Stimulated activated CD8-positive, alpha-beta memory T cell treated with anti-CD3 and anti-CD28 coated beads, Interleukin-12 subunit alpha, Interleukin-12 subunit beta, amount 100 ng/mL, for 1 hour (primary cell): ENCODE measurements around the gene MTURN.
A peak's percentile ranks its signal among the peaks of the same experiment; 100 is the strongest.
"Not testable (repeated sequence)": the region's sequence is repeated elsewhere in the genome, so short reads cannot be mapped to it uniquely, and the experiment has no call there.

ENCODE experiments used
- DNase-seq: peaks from one replicate; pipeline ENCODE4 v3.0.0-alpha.2; 2020; ENCODE audit warnings: low read depth

The MTURN gene

DNA sequence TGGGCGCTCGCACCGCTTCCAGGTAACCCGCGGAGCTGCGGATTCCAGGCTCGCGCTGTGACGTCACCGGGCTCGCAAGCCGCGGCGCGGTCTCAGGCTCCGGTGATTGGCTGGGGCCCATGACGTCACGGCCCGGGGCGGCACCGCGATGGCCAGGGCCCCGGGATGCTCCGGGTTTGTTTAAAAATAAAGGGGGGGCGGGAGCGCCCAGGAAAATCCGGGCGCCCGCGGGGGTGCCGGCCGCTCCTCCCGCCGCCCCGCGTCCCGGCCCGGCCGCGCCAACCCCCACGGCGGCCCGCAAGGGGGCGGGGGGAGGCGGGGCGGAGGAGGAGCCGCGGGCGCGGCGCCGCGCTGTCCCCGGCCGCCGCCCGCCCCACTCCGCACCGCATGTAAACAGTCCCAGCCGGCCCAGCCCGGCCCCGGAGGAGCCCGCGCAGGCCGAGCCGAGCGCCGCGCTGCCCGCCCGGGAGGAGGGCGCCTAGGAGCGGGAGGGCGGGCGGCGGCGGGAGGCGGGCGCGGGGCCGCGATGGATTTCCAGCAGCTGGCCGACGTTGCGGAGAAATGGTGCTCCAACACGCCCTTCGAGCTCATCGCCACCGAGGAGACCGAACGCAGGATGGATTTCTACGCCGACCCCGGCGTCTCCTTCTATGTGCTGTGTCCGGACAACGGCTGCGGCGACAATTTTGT lies at the start of gene MTURN:
Gene MTURN, plus strand, starts transcription at position 376 of the 690 bp plus-strand sequence. Its CDS starts 151 bp downstream, at position 527.
- DNase-seq: peak; percentile 74

DNA sequence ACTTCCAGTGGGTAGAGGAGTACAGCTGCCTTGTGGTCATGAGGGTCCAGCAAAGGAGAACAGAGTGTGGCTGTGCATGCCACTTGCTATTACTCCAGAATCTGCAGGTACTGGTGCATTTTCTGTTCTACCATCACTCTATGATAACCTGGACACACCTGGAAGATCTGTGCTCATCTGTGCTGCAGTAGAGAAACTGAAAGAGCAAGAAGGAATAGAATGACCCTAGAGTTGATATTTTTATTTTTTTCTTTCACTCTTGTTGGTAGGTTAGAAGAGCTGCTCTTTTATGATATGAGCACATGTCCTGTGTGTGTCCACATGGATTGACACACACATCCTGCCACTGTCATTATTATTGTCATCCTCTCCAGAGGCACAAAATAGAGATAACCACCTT lies 48.3 kb upstream of the MTURN start:
- DNase-seq: no peak

DNA sequence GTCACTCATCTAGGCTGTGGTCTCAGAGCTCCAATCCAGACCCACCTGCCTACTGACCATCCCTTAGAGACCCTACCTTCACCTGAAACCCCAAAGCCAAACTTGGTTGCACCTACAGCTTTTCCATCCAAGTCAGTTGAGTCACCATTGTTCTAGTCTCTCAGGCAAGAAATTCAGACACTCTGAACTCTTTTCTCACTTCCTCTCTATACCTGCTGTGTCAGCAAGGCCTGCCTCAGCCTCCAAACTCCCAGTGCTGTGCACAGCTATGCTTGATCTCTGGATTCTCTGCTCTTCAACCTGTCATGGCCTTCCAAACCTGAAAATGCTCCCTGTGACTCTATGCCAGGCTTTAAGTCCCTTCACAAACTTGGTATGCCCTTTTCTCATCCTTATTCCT lies 47.4 kb upstream of the MTURN start:
- no peak for DNase-seq

DNA sequence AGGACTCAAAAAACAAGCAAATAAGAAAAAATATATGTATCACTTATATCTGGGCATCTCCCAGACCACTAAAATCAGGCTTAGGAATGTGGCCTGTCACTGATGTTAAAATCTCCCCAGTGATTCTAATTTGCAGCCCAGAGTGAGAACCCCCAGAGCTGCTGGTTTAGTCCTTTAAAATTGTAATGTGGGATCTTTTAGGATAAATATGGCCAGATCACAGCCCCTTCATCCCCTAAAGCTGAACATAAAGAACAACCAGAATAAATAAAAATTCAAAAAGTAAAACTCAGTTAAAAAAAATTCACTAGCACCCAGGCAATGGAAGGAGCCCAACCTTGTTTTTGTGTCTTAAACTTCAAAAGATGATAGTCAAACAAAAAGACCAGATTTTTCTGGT lies 46.4 kb upstream of the MTURN start:
- DNase-seq: no peak

DNA sequence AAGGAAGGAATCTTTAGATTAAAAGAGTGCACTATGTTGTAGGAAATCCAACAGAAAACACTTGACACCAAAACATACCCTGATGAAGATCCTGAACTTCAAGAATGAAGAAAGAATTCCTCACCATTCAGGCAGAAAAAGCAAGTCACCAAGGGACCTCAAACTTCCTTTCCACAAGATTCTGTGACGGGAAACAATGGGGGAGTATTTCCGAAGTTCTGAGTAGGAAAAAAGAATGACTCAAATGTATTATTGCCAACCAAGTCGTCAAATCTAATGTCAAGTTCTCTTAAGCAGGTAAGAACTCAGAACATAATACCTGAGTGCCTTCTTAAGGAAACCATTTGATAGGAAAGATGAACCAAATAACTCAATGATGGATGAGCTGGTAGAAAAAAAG lies 44.7 kb upstream of the MTURN start:
- DNase-seq: no peak

DNA sequence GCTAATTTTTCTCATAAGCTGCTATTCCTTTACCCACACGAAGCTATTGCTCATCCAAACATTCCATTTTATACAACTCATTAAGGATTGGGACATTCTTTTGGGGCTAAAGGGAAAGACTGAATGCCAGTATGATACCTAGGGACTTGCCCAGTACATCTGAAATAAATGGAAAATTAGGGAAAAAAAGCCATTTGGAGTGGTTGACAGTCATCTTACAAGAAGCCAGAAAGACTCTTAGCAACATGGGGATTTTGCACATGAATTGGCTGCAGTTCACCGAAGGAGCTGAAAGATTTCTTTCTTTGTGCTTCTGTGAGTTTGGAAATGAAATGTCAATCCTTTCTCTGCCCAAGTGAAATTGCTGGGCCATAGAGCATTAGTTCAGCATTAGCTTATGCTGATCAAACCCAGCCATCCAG lies 43.3 kb upstream of the MTURN start:
- no peak for DNase-seq

DNA sequence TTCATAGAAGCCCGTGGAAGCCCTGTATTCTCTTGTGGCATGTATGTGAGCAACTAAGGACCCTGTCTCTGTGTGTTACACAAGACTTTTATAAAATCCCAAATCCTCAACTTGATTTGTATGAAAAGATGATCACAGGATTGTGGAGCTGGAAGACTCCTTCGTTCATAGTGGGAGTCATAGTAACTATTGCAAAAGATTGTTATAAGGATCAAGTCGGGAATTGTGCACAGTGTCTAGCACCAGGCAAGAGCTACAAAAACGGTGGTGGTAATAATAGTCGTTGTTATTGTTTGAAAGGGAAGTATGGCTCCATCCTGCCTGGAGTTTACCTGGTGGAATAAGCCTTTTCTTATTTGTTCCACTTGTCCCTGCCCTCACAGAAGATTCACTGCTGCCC lies 42.8 kb upstream of the MTURN start:
- DNase-seq: no peak

DNA sequence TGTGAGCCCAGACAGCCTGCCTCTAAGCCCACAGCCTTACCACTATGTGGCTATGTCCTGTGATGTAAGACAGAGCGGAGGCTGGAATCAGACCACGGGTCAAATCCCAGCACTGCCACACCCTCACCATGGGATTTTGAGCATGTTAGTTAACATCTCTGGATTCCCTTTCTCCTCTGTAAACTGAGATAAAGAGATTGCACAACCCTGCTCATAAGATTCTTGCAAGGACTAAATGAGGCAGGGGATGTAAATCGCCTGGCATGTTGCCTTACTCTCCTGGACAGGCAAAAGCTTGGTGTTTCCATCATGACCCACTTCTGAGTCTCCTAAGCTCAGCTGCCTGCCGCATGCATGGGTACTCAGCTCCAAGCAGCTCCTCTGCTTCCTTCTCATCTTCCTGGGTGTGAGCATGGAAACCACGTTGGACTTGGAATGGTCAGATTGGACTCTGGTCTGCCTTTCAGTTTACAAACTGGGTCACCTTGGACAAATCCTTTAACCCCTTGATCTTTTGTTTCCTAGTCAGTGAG lies 41.3 kb upstream of the MTURN start:
- DNase-seq: no peak

DNA sequence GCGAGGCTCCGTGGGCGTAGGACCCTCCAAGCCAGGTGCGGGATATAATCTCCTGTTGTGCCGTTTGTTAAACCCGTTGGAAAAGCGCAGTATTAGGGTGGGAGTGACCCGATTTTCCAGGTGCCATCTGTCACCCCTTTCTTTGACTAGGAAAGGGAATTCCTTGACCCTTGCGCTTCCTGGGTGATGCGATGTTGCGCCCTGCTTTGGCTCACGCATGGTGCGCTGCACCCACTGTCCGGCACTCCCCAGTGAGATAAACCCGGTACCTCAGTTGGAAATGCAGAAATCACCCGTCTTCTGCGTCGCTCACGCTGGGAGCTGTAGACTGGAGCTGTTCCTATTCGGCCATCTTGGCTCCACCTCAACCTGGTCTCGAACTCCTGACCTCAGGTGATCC lies 36.2 kb upstream of the MTURN start:
- not testable (repeated sequence) for DNase-seq

DNA sequence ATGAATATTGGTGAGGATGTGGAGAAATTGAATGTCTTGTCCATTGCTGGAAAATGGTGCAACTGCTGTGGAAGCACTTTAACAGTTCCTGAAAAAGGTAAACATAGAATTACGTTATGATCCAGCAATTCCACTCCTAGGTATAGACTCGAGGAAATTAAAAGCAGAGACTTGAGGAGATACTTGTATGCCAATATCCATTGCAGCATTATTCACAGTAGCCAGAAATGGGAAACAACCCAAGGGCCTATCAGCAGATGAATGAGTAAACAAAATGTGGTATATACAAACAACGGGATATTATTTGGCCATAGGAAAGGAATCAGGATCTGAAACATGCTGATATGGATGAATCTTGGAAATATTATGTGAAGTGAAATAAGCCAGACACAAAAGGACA lies 32.5 kb upstream of the MTURN start:
- no peak for DNase-seq

DNA sequence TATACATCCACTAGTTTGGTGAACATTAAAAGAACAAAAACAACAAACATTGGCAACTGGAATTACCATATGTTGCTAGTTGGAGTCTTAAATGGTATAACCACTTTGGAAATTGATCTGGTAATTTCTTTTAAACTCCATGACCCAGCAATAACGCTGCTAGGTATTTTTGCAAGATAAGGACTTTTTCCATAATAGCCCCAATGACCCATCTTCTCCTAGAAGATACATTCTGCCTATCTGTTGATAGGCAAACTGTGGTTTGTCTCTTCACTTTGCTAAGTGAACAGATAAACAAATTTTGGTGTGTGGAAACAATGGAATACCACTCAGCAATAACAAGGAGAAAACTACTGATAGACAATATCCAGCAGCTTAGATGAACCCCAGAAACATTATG lies 30.6 kb upstream of the MTURN start:
- DNase-seq: no peak

DNA sequence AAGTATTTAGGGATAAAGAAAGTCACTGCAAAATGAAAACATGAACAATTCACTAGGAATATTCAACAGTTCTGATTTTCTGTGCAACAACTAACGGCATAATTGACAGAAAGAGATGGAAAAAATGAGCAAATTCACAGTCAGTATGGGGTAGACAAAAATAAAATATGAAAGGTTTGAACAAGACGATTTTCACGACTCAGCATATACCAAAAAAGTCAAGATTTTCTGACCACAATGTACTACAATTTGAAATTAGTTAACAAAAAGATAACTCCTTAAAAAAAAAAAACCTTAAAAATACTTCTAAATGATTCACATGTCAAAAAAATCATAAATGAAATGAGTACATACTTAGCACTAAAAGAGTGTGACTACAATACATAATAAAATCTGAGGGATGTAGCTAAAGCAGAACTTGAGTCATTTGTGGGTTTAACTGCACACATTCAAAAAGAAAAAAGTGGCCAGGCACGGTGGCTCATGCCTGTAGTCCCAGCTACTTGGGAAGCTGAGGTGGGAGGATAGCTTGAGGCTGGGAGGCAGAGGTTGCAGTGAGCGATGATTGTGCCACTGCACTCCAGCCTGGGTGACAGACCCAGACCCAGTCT lies 22.6 kb upstream of the MTURN start:
- DNase-seq: no peak

DNA sequence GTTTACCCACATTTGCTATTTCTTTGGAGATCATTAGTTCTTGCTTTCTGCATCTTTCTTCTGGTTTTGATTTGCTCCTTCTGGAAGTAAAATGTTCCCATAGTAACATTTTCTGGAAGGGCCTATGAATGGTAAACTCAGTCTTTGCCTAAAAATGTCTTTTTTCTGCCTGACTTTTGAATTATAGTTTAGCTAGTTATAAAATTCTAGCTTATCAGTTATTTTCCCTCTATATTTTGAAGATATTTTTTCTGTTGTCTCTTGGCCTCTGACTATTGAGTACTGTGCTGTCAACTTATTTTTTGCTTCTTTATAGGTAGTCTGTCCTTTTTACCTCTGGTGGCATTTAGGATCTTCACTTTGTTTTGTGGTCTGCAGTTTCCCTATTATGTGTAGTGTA lies 21.6 kb upstream of the MTURN start:
- no peak for DNase-seq

DNA sequence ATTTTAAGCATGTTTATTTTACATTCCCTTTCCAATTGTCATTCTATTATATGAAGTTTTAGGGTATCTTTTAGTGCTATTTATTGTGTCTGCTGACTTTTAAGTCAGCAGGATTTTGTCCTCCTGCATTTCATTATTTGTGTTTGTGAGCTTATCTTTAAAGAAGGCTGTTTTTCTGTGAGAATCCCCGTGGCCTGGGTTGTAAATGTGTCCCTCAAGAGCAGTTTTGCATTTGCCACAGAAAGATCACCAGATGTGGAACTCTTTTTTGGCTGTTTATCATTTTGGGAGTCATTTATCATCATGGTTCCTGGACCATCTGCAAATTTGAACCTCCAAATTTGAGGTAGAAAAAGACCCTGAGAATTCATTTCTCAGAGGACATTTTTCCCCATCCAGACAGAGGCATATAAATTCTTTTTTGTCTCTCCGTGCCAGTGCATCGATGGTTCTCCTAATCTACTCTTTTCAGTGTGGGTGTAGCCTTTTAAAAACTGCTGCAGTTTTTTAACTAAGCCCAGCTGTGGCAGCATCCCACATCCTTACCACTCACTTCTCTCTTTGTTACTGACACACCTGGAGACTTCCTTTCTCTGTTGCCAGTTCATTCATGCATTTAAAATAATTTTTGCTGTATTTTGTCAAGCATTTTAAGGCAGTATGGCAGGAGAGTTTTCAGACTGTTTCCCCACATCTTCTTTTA lies 20.1 kb upstream of the MTURN start:
- no peak for DNase-seq

DNA sequence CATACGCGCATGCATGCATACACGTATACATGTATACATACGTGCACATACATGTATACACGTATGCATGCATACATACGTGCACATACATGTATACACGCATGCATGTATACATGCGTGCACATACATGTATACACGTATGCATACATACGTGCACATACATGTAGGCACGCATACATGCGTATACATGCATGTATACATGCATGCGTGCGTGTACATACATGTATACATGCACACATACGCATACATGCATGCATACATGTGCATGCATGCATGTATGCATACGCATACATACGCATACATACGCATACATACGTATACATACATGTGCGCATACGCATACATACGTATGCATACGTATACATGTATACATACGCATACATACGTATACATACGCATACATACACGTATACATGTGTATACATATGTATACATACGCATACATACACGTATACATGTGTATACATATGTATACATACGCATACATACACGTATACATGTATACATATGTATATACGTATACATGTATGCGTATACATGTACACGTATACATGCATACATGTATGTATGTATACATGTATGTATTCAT lies 19.0 kb upstream of the MTURN start:
- DNase-seq: no peak

DNA sequence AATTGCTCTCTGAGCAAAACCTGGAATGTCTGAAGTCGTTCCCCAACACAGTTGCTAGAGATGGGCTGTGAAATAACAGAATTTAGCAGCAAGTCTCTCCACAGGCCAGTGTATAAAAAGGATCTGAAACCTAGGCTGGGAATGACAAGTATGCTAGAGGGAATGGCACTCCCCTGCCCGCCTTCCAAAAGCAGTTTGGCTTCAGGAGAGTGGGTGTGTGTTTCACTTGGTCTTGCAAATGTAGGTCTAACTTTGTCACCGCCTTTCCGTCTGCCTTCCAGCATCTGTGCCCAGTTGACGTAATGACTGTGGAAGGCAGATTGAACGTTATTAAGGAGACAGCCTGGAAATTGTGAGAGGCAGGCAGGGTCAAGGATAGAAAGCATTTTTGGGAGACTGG lies 18.0 kb upstream of the MTURN start:
- no peak for DNase-seq

DNA sequence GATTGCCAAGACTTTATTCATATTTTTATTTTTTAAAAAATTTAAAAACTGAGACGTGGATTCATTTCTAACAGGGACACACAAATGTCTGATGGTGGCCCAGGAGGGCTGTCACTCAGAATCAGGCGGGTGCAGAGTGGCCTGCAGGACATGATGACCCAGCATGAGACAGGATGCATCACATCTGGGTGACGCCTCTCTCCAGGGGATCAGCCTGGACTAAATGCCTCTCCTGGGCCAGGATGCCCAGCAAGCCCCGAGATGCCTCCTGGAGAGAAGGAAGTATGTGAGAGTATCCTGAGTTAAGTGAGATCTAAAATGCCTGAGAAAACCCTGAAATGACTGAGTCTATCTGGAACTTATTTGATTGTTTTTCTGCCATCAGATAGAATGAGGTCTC lies 16.9 kb upstream of the MTURN start:
- DNase-seq: no peak

DNA sequence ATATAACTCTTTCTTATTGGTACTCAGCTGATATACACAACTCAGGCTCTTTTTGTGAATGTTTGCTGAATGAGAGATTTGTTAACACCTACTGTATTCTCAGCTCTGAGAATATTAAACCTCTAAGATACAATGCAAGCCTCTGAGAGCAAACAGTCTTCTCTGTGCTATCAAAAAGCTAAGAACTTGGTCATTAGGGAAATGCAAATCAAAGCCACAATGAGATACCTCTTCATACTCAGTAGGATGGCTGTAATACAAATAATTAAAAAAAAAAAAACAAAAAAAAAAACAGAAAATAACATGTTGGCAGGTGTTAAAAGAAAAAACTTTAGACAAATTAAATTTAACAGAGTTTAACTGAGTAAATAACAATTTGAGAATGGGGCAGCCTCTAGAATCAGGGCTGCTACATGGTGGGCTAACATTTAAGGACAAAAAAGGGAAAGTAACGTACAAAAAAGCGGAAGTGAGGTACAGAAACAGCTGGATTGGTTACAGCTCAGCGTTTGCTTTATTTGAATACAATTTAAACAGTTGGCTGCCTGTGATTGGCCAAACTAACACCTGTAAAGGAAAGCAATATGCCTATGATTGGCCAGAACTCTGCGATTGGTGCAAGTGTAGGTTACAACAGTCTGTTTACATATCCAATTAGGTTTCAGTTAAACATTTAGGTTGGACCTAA lies 14.8 kb upstream of the MTURN start:
- DNase-seq: no peak

DNA sequence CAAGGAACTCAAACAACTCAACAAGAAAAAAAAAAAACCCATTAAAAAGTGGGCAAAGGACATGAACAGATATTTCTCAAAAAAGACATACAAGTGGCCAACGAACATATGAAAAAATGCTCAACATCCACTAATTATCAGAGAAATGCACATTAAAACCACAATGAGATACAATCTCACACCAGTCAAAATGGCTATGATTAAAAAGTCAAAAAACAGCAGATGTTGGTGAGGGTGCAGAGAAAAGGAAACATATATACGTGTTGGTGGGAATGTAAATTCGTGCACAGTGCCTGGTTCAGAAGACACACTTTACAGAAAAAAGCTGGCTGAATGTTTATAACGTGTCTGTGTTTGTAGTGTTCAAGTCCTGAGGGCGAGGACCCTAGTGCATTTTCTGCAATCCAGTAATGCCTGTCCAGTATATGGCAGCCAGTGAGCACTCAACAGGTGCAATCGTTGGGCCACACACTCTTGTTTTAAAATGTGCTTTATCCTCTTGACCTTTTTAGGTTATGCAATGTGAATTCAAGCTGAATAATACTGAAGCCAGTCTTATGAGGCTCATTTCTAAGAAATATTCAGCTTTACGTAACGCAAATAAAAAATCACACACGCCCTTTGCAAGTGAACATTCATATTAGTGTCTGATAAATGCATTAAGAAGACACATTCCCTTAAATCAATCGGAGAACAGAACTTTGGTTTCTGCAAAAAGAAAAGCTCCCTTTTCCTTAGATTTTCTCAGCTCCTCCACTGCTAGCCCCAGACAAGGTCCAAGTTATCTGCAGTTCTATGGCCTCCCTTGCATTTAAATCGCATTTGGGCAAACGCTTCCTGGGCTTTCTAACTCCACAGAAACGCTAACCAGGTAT lies 813 bp upstream of the MTURN start:
- DNase-seq: no peak

DNA sequence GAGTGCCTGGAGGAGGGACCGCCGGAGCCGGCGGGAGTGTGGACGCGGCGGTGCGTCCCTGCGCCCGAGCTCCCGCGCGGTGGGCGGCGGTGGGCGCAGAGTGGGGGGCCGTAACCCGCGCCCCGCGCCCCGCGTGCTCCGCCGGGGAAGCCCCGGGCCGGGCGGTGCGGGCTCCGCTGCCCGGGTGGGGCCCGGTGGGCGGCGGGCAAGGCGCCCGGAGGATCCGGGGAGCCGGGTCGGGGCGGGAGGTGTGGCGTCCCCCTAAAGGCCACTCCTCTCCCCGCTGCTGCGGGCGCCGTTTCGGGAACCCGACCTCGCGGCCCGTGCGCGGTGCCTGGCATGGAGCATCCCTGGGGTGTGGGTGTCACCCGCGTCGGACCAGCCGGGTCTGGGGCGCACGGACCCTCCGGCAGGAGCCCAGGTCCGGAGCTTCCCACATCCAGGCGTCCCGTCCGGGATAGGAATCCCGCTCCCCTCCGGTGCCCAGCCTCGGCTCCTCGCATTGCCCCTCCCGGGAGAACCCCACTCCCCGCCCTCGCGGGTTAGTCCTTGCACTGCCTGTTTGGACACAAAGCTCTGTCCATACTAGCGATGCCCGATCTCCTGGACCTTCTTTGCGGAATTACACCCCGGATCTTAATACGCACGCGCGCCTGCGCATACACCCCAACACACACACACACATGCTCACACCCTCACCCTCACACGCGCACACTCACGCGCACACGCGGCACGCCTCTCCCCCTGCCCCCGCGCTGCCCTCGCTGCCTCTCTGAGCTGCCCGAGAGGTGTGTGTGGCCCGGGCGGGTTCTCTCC lies 723 bp downstream of the MTURN start:
- DNase-seq: peak; percentile 27
